ENCODE results near the gene B3GAT3. TPM values are rescaled to one million over a fixed set of nuclear protein-coding genes. Genes with fewer than 3 reads are reported as not detected.
A peak's percentile ranks its signal among the peaks of the same experiment; 100 is the strongest.
"Not testable (repeated sequence)": the region's sequence is repeated elsewhere in the genome, so short reads cannot be mapped to it uniquely, and the experiment has no call there.

Gene B3GAT3
- 16.2 and 18.2 TPM in 2 replicates for total RNA-seq

- DNase-seq: peak; percentile 98
These were observed at the start of gene B3GAT3 for GRCh38 chr11:62621567-62622470. TSS of gene B3GAT3 (minus strand) at chr11:62621986. CDS start at chr11:62621947, 39 bp downstream.

- DNase-seq: no peak
These were observed 49.4 kb upstream of the B3GAT3 start for GRCh38 chr11:62671236-62671607.

- DNase-seq: no peak
These were observed 47.8 kb upstream of the B3GAT3 start for GRCh38 chr11:62669420-62670161.

- DNase-seq: no peak
These were observed 45.7 kb upstream of the B3GAT3 start for GRCh38 chr11:62667460-62667859.

- no peak for DNase-seq
These were observed 44.6 kb upstream of the B3GAT3 start for GRCh38 chr11:62666259-62666926.

GRCh38 chr11:62665599-62666258, 43.9 kb upstream of the B3GAT3 start:
- peak; percentile 77 for DNase-seq

- peak; percentile 95 for DNase-seq
These were observed 43.4 kb upstream of the B3GAT3 start, which contains the start of the genes C11orf98 and CSKMT for GRCh38 chr11:62665075-62665598. TSS of gene C11orf98 (minus strand) at chr11:62665210. CDS start at chr11:62665169, 41 bp downstream. TSS of gene CSKMT (plus strand) at chr11:62665312. CDS start at chr11:62665880, 568 bp downstream.

- peak; percentile 57 for DNase-seq
These were observed 42.8 kb upstream of the B3GAT3 start for GRCh38 chr11:62664405-62665074.

- no peak for DNase-seq
These were observed 35.1 kb upstream of the B3GAT3 start for GRCh38 chr11:62656796-62657429.

GRCh38 chr11:62654297-62654696, 32.5 kb upstream of the B3GAT3 start:
- DNase-seq: no peak

- no peak for DNase-seq
These were observed 30.6 kb upstream of the B3GAT3 start for GRCh38 chr11:62652161-62653006.

GRCh38 chr11:62650283-62650682, 28.5 kb upstream of the B3GAT3 start:
- not testable (repeated sequence) for DNase-seq

GRCh38 chr11:62649486-62649885, 27.7 kb upstream of the B3GAT3 start:
- DNase-seq: no peak

GRCh38 chr11:62648967-62649364, 27.2 kb upstream of the B3GAT3 start:
- no peak for DNase-seq

- no peak for DNase-seq
These were observed 26.6 kb upstream of the B3GAT3 start for GRCh38 chr11:62648185-62648966.

GRCh38 chr11:62647609-62648005, 25.8 kb upstream of the B3GAT3 start:
- DNase-seq: no peak

GRCh38 chr11:62646825-62647608, 25.2 kb upstream of the B3GAT3 start:
- no peak for DNase-seq

All from dermis blood vessel endothelial cell (primary cell).